ENCODE data around the gene RHBDL2. TPM values are rescaled to one million over a fixed set of nuclear protein-coding genes. Genes with fewer than 3 reads are reported as not detected.

Gene RHBDL2
- total and polyA plus RNA-seq, 2 donors (not counting 3 experiments of a cell fraction or from before 2014, with no cell fraction given), result 0.06 to 1.4 TPM

DNA sequence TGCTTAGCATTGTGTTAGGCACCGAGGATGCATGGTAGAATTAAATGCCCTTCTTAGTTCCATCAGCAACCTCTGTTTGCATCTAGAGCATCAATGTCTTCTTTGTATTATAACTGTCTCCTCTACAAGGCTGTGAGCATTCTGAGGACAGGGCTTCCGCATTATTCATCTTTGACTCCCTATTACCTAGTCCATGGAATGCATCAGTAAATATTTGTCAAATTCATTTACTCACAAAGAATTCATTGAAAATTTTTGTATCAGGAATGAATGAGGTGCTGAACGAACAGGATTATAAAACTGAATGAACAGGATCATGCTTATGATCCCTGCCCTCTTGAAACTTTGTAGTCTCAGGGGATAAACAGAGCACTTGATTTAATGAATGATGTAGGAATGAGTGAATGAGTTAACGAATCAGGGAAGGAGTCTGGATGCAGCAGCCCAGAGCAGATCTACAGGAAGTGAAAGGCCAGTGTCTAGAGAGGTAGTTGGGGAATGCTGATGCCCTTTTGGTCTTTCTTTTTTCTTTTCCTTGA lies 2.8 kb downstream of the RHBDL2 start:
- H3K4me1 ChIP-seq (ENCODE audit: control insufficient read depth, extremely low read depth, insufficient read depth, low read length), result no peaks in the 10 kb centered on the region
- FAIRE-seq (no peak), DNase-seq (ENCODE audit: low read depth, low spot score) (no peak)
- intact Hi-C loops (cut with micrococcal nuclease), result no loop called here
- H3K9me1 ChIP-seq (replicated peaks; ENCODE audit: control insufficient read depth, extremely low read depth, insufficient read depth, low read length), result no peaks in the 10 kb centered on the region
- no TSS peak for BruUV-seq (replicated peaks)
- no peak overlapping the region for H3K4me2 ChIP-seq (ENCODE audit: insufficient read depth, low read length)
- ChIA-PET CTCF (no interaction called here), POLR2A (no interaction called here)
- no peaks in the 10 kb centered on the region for H4K20me1 ChIP-seq (replicated peaks; ENCODE audit: control insufficient read depth, extremely low read depth, insufficient read depth, low read length)
- H3K27me3 ChIP-seq (ENCODE audit: control insufficient read depth in 2 of 2, insufficient read depth in 2 of 2, low read length in 2 of 2), result no peaks in the 10 kb centered on the region
- H2AFZ ChIP-seq (ENCODE audit: low read depth, low read length), result no peak overlapping the region
- TF ChIP-seq, protein P1, sequence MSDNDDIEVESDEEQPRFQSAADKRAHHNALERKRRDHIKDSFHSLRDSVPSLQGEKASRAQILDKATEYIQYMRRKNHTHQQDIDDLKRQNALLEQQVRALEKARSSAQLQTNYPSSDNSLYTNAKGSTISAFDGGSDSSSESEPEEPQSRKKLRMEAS (IDR thresholded peaks at IDR 0.05; ENCODE audit: insufficient read depth, insufficient read length), result no peak
- TF ChIP-seq FOS (IDR thresholded peaks at IDR 0.05; ENCODE audit: borderline replicate concordance, insufficient read depth, low read length) (no peak), MYC (IDR thresholded peaks at IDR 0.05; ENCODE audit: low read depth, low read length) (no peak), JUN (IDR thresholded peaks at IDR 0.05; ENCODE audit: borderline replicate concordance, insufficient read depth, insufficient read length, low read depth) (no peak), EZH2 (IDR thresholded peaks at IDR 0.05; ENCODE audit: borderline replicate concordance, low read depth, low read length, severe bottlenecking) (no peak), POLR2A (IDR thresholded peaks at IDR 0.05; ENCODE audit: low read depth, low read length) (no peak), POLR2AphosphoS5 (IDR thresholded peaks at IDR 0.05; ENCODE audit: insufficient read depth, low read depth, low read length) (no peak), GATA2 (IDR thresholded peaks at IDR 0.05; ENCODE audit: insufficient read depth, insufficient read length, low read depth, low read length) (no peak)
- TF ChIP-seq, protein P2, sequence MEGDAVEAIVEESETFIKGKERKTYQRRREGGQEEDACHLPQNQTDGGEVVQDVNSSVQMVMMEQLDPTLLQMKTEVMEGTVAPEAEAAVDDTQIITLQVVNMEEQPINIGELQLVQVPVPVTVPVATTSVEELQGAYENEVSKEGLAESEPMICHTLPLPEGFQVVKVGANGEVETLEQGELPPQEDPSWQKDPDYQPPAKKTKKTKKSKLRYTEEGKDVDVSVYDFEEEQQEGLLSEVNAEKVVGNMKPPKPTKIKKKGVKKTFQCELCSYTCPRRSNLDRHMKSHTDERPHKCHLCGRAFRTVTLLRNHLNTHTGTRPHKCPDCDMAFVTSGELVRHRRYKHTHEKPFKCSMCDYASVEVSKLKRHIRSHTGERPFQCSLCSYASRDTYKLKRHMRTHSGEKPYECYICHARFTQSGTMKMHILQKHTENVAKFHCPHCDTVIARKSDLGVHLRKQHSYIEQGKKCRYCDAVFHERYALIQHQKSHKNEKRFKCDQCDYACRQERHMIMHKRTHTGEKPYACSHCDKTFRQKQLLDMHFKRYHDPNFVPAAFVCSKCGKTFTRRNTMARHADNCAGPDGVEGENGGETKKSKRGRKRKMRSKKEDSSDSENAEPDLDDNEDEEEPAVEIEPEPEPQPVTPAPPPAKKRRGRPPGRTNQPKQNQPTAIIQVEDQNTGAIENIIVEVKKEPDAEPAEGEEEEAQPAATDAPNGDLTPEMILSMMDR (IDR thresholded peaks at IDR 0.05; ENCODE audit: extremely low read depth in 1 of 2, insufficient read depth in 1 of 2, low read depth in 1 of 2, low read length in 2 of 2), result no peak
- H3K4me3 ChIP-seq (replicated peaks in 1 of 3; ENCODE audit: insufficient read depth in 1 of 3, low read depth in 1 of 3, low read length in 3 of 3), result no peak overlapping the region
- no peaks in the 10 kb centered on the region for H3K9me3 ChIP-seq (replicated peaks; ENCODE audit: control insufficient read depth, insufficient read depth, low read length)
- no peak overlapping the region for H3K9ac ChIP-seq (replicated peaks; ENCODE audit: extremely low read depth, insufficient read depth, low read length)
- no peaks in the 10 kb centered on the region for H3K36me3 ChIP-seq (ENCODE audit: control insufficient read depth in 2 of 2, extremely low read depth in 1 of 2, insufficient read depth in 2 of 2, low read length in 2 of 2)
- no peak overlapping the region for H3K27ac ChIP-seq (ENCODE audit: insufficient read depth, low read depth, low read length)
- no peaks in the 10 kb centered on the region for H3K79me2 ChIP-seq (ENCODE audit: control insufficient read depth, insufficient read depth, low read length)
- dilution Hi-C loops (cut with MboI; ENCODE audit: extremely low pct_ligation_motif_present, low sequenced_read_pairs), result no loop called here
